ENCODE results near the gene RAPSN. TPM values are rescaled to one million over a fixed set of nuclear protein-coding genes. Genes with fewer than 3 reads are reported as not detected.

RAPSN gene
- total and polyA plus RNA-seq, 2 donors (not counting 3 experiments of a cell fraction or from before 2014, with no cell fraction given) = 0.18 to 1.6 TPM

GRCh38 chr11:47410370-47411264, 38.3 kb downstream of the RAPSN start:
- FAIRE-seq = no peak
- H3K4me1 ChIP-seq (ENCODE audit: control insufficient read depth, extremely low read depth, insufficient read depth, low read length) = peaks cover 32% of the 10 kb centered on the region

More at GRCh38 chr11:47410370-47411264, 38.3 kb downstream of the RAPSN start:
- H3K36me3 ChIP-seq (ENCODE audit: control insufficient read depth in 2 of 2, extremely low read depth in 1 of 2, insufficient read depth in 2 of 2, low read length in 2 of 2) = peaks cover 5 to 34% of the 10 kb centered on the region in 2 experiments
- ChIA-PET POLR2A (interaction anchor here (1.5 kb wide), 1 partner anchor 16 kb away, joined by 4 read pairs; the partner anchor contains the start of gene PSMC3), CTCF (interaction anchor here (0.9 to 7.4 kb wide), 4 partner anchors 11 to 206 kb away, joined by 3 to 148 read pairs (median 8); no protein-coding TSS in a partner anchor)
- dilution Hi-C loops (cut with MboI; ENCODE audit: extremely low pct_ligation_motif_present, low sequenced_read_pairs) = no loop called here
- H3K9me1 ChIP-seq (replicated peaks; ENCODE audit: control insufficient read depth, extremely low read depth, insufficient read depth, low read length) = no peaks in the 10 kb centered on the region
- H3K4me3 ChIP-seq (replicated peaks in 1 of 3; ENCODE audit: insufficient read depth in 1 of 3, low read depth in 1 of 3, low read length in 3 of 3) = no peak overlapping the region
- H4K20me1 ChIP-seq (replicated peaks; ENCODE audit: control insufficient read depth, extremely low read depth, insufficient read depth, low read length) = no peaks in the 10 kb centered on the region
- peak overlapping the region; percentile 68 for H3K4me2 ChIP-seq (ENCODE audit: insufficient read depth, low read length)
- no peak overlapping the region for H3K9ac ChIP-seq (replicated peaks; ENCODE audit: extremely low read depth, insufficient read depth, low read length)
- H2AFZ ChIP-seq (ENCODE audit: low read depth, low read length) = no peak overlapping the region
- no peak for TF ChIP-seq CTCF (IDR thresholded peaks at IDR 0.05; ENCODE audit: extremely low read depth in 1 of 2, insufficient read depth in 1 of 2, low read depth in 1 of 2, low read length in 2 of 2)
- no peak for TF ChIP-seq GATA2 (IDR thresholded peaks at IDR 0.05; ENCODE audit: insufficient read depth, insufficient read length, low read depth, low read length)
- no peak for TF ChIP-seq JUN (IDR thresholded peaks at IDR 0.05; ENCODE audit: borderline replicate concordance, insufficient read depth, insufficient read length, low read depth)
- no peak for TF ChIP-seq MYC (IDR thresholded peaks at IDR 0.05; ENCODE audit: low read depth, low read length)
- TF ChIP-seq POLR2A (IDR thresholded peaks at IDR 0.05; ENCODE audit: low read depth, low read length) = no peak
- TF ChIP-seq POLR2AphosphoS5 (IDR thresholded peaks at IDR 0.05; ENCODE audit: insufficient read depth, low read depth, low read length) = no peak
- TF ChIP-seq MAX (IDR thresholded peaks at IDR 0.05; ENCODE audit: insufficient read depth, insufficient read length) = no peak
- TF ChIP-seq EZH2 (IDR thresholded peaks at IDR 0.05; ENCODE audit: borderline replicate concordance, low read depth, low read length, severe bottlenecking) = no peak
- no peak for TF ChIP-seq FOS (IDR thresholded peaks at IDR 0.05; ENCODE audit: borderline replicate concordance, insufficient read depth, low read length)
- H3K79me2 ChIP-seq (ENCODE audit: control insufficient read depth, insufficient read depth, low read length) = peaks cover 25% of the 10 kb centered on the region
- BruUV-seq (replicated peaks) = no TSS peak
- intact Hi-C loops (cut with micrococcal nuclease) = loop anchor here (10.0 kb wide), 1 partner anchor 444 kb away; no protein-coding TSS in a partner anchor
- no peak for DNase-seq (ENCODE audit: low read depth, low spot score)
- H3K9me3 ChIP-seq (replicated peaks; ENCODE audit: control insufficient read depth, insufficient read depth, low read length) = no peaks in the 10 kb centered on the region
- no peaks in the 10 kb centered on the region for H3K27me3 ChIP-seq (ENCODE audit: control insufficient read depth in 2 of 2, insufficient read depth in 2 of 2, low read length in 2 of 2)
- peak overlapping the region; percentile 90 for H3K27ac ChIP-seq (ENCODE audit: insufficient read depth, low read depth, low read length)

All from endothelial cell of umbilical vein (primary cell).